Stimulated activated CD4-positive, alpha-beta T cell treated with anti-CD3 and anti-CD28 coated beads, TNF-alpha, amount 100 ng/mL, for 24 hours (primary cell): ENCODE results near the gene ELFN1.

ENCODE experiments used
- DNase-seq, 3 experiments: peaks; one replicate each; pipeline ENCODE4 v3.0.0-alpha.2; 2020; ENCODE audit warnings: low read depth in 3 of 3

ELFN1 gene

GRCh38 chr7:1694611-1695511 is 24.8 kb downstream of the ELFN1 start:
- DNase-seq: no peak

GRCh38 chr7:1695800-1696454 is 25.9 kb downstream of the ELFN1 start:
- no peak for DNase-seq

GRCh38 chr7:1696671-1697498 is 26.8 kb downstream of the ELFN1 start:
- DNase-seq: no peak

GRCh38 chr7:1697499-1698125 is 27.5 kb downstream of the ELFN1 start:
- no peak for DNase-seq

GRCh38 chr7:1698201-1698600 is 28.1 kb downstream of the ELFN1 start:
- no peak for DNase-seq

- no peak for DNase-seq
These were observed 28.9 kb downstream of the ELFN1 start for GRCh38 chr7:1698951-1699350.

GRCh38 chr7:1700086-1700485 is 30.0 kb downstream of the ELFN1 start:
- no peak for DNase-seq

GRCh38 chr7:1700536-1701333 is 30.7 kb downstream of the ELFN1 start:
- DNase-seq: no peak

GRCh38 chr7:1702652-1703051 is 32.6 kb downstream of the ELFN1 start:
- no peak for DNase-seq

GRCh38 chr7:1703441-1703840 is 33.4 kb downstream of the ELFN1 start:
- no peak for DNase-seq

GRCh38 chr7:1703871-1704810 is 34.1 kb downstream of the ELFN1 start:
- DNase-seq: no peak

GRCh38 chr7:1704811-1705738 is 35.0 kb downstream of the ELFN1 start:
- no peak for DNase-seq

- DNase-seq: no peak
These were observed 35.8 kb downstream of the ELFN1 start for GRCh38 chr7:1705856-1706255.

GRCh38 chr7:1706381-1706720 is 36.3 kb downstream of the ELFN1 start:
- no peak for DNase-seq

GRCh38 chr7:1706721-1707613 is 36.9 kb downstream of the ELFN1 start:
- no peak for DNase-seq

- DNase-seq: no peak
These were observed 37.9 kb downstream of the ELFN1 start for GRCh38 chr7:1707756-1708595.
